ENCODE measurements around the gene EDNRB. TPM values are rescaled to one million over a fixed set of nuclear protein-coding genes. Genes with fewer than 3 reads are reported as not detected.

EDNRB gene
- total RNA-seq, 2 experiments from 2014 or later: not detected

Other genes starting within 250 kb of the EDNRB start
- 10 to 100 TPM; 29.3 to 31.3 TPM for gene SLAIN1, start 221.1 kb downstream of the EDNRB start, total RNA-seq

Data from activated naive CD8-positive, alpha-beta T cell treated with anti-CD3 and anti-CD28 coated beads for 36 hours (primary cell).